ENCODE measurements around the gene HS6ST2. TPM values are rescaled to one million over a fixed set of nuclear protein-coding genes. Genes with fewer than 3 reads are reported as not detected.

HS6ST2 gene
- polyA plus RNA-seq, 4 donors = 25.5 to 28.7 (median 27.6) TPM

- DNase-seq (ENCODE audit: low read depth in 4 of 4, low spot score in 3 of 4) = no peak
These were observed 209.5 kb downstream of the HS6ST2 start for GRCh38 chrX:132748909-132749308.

DNA sequence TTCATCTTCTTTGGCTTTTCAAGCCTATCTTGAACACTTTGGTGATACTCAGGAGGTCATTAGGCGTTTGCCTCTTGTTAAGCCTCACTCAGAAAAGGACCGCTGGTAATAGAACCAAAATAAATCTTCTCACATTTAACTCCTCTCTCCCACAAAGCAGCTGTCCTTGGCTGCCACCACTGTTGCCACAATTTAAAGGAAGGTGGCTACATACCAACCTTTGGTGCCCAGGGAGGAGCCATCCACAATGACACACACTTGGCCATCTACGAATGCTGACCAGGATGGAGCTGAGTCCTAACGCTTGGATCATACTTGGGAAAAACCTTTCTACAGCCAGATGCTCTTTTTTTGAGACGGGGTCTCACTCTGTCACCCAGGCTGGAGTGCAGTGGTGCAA, 210.2 kb downstream of the HS6ST2 start:
- DNase-seq (ENCODE audit: low read depth in 4 of 4, low spot score in 3 of 4) = no peak

- no peak for DNase-seq (ENCODE audit: low read depth in 4 of 4, low spot score in 3 of 4)
These were observed 212.8 kb downstream of the HS6ST2 start for GRCh38 chrX:132745593-132745992.

- DNase-seq (ENCODE audit: low read depth in 4 of 4, low spot score in 3 of 4) = no peak
These were observed 214.0 kb downstream of the HS6ST2 start for GRCh38 chrX:132744470-132744869.

DNA sequence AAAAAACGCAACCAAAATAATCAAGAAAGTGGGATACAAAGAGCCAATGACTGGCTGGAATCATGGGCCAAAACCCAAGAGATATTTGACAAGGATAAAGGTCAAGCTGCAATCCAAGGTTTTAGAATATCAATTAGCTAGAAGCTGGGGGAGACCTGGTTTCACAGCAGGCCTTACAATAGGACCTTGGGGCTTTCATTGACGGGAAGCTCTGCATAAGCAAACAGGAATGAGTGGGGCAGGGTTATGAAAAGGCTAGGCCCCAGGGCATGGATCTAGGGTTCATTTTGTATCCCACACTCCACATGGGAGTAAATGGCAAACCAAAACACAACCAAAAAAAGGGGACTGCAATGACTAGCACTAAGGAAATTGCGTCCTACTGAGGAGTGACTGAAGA, 215.3 kb downstream of the HS6ST2 start:
- no peak for DNase-seq (ENCODE audit: low read depth in 4 of 4, low spot score in 3 of 4)

- no peak for DNase-seq (ENCODE audit: low read depth in 4 of 4, low spot score in 3 of 4)
These were observed 216.2 kb downstream of the HS6ST2 start for GRCh38 chrX:132742246-132742645.

GRCh38 chrX:132741689-132742088, 216.7 kb downstream of the HS6ST2 start:
- no peak for DNase-seq (ENCODE audit: low read depth in 4 of 4, low spot score in 3 of 4)

- no peak for DNase-seq (ENCODE audit: low read depth in 4 of 4, low spot score in 3 of 4)
These were observed 217.9 kb downstream of the HS6ST2 start for GRCh38 chrX:132740316-132741123.

DNA sequence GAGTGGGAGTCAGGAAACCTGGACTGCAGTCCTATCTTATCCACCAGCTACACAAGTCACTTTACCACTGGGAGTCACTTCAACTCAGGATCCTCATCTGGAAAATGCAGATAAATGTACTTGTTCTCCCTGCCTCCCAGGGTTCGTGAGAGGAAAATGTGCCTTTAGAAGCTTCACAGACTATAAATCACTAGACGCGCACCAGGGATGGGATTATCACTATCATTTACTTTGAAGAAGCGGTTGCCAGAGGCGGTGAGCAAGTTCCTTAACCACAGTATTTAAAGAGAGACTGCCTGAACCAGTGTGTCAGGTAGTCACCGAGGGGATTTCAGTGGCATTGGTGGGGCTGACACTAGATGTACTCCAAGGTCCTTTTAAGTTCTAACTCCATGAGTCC, 219.5 kb downstream of the HS6ST2 start:
- DNase-seq (ENCODE audit: low read depth in 4 of 4, low spot score in 3 of 4) = no peak

DNA sequence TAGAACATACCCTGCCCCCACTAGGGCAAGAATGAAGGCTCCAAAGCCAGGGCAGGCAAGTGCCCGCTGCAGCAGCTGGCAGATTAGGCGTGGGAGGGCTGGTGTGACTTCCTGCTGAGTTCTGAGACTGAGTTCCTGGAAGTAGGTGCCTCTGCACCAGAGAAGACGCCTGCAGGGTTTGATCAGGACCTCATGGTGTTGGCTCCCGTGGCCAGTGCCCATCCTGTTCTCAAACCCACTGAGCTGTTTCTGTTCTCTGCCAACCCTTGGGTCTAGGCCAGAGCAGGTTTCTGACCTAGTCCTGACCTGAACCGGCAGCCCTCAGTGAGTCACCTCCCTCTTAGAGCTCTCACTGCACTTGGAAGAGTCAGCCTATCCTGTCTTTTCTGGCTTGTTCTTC, 220.7 kb downstream of the HS6ST2 start:
- DNase-seq (ENCODE audit: low read depth in 4 of 4, low spot score in 3 of 4) = no peak

- DNase-seq (ENCODE audit: low read depth in 4 of 4, low spot score in 3 of 4) = no peak
These were observed 226.2 kb downstream of the HS6ST2 start for GRCh38 chrX:132732236-132732635.

DNA sequence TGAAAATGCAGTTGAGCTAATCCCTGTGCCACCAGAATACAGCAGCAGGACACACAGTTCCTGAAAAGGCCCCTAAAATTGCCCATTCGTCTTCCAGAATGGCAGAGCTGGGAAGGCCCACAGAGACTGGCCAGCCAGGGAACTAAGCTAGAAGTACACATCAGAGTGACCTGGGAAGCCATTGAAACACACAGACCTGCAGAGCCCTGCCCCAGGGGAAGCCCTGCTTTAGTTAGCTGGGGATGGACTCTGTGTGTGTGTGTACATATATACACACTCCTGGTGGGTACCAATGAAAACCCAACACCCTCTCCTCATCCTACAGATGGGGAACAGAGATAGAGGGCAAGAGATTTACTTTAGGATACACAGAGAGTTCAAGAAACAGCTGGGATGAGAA, 227.7 kb downstream of the HS6ST2 start:
- DNase-seq (ENCODE audit: low read depth in 4 of 4, low spot score in 3 of 4) = no peak

GRCh38 chrX:132730266-132730665, 228.2 kb downstream of the HS6ST2 start:
- no peak for DNase-seq (ENCODE audit: low read depth in 4 of 4, low spot score in 3 of 4)

DNA sequence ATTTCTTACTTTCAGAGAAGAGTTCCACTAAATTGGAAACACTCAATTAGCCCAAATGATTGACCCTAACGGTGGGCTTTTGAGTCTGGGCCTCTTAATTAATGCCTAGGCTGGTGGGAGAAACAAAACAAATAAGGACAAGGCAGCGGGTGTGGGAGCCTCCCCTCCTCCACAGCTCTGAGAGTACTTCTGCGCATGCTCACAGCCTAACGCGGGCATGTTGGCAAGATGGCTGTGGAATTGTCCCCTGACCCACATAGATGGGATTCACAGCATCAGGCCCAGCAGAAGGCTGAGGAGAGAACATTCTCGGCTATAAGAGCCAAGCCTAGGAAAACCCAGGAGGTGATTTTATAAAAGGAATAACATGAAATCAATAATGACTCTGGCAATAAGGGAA, 230.1 kb downstream of the HS6ST2 start:
- DNase-seq (ENCODE audit: low read depth in 4 of 4, low spot score in 3 of 4) = no peak

DNA sequence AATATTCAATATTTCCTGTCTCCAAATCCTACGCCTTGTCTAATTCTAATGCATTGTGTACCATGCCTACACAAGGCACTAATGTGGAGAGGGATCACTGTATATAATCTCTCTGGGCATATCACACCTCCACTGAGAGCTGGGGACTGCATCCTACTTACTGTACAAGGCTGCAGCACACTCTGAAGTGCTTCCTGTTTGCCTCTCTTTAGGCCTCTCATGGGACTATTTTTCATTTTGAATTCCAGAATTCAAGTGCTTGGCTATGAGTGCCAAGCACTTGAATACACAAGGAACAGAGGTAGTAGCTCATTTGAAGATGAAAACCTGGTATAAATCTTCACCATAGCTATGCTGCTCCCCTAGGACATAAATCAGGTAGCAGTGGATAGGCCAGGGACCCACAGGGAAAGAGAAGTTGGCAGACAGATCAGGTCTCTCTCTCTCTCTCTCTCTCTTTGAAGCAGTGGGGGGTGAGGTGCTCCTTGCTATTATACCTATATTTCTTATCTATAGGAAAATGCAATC, 239.9 kb downstream of the HS6ST2 start:
- DNase-seq (ENCODE audit: low read depth in 4 of 4, low spot score in 3 of 4) = no peak

DNA sequence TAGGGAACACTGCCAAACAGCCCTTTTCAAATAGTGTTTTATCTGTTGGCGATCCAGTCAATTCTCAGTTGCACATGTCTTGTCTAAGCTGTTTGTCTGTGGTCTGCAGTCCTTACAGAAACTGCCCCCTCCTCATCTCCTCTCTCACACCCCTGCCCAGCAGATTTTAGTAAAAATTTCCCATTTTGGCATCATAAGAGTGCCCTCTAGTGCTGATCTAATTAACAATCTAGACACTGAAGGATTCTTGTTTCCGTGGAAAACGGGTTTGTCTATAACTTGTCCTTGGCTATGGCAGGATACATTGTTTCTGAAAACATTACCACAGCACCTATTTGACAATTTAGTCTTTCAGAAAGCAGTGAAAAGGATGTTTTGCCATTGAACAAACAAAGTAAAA, 242.4 kb downstream of the HS6ST2 start:
- no peak for DNase-seq (ENCODE audit: low read depth in 4 of 4, low spot score in 3 of 4)

- no peak for DNase-seq (ENCODE audit: low read depth in 4 of 4, low spot score in 3 of 4)
These were observed 243.5 kb downstream of the HS6ST2 start for GRCh38 chrX:132714913-132715312.

DNA sequence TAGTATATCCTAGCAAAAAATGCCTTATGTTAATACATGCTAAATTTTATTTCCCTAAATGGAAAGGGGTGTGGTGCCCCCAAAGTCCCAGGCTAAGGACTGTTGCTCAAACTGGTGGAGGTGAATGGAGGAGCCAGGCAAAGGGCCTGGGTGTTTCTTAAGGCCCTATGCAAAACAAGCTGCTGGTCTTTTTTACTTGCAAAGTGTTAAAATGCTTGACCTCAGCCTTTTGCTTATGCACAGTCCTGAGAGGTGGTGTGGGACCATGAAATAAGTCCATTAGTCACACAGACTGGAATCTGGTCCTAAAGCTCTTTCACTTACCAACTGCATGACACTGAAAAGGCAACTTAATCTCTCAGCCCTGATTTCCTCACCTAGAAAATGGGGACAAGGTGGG, 246.1 kb downstream of the HS6ST2 start:
- DNase-seq (ENCODE audit: low read depth in 4 of 4, low spot score in 3 of 4) = no peak

- DNase-seq (ENCODE audit: low read depth in 4 of 4, low spot score in 3 of 4) = no peak
These were observed 247.7 kb downstream of the HS6ST2 start for GRCh38 chrX:132710656-132711155.

GRCh38 chrX:132708529-132708928, 249.9 kb downstream of the HS6ST2 start:
- no peak for DNase-seq (ENCODE audit: low read depth in 4 of 4, low spot score in 3 of 4)

DNA sequence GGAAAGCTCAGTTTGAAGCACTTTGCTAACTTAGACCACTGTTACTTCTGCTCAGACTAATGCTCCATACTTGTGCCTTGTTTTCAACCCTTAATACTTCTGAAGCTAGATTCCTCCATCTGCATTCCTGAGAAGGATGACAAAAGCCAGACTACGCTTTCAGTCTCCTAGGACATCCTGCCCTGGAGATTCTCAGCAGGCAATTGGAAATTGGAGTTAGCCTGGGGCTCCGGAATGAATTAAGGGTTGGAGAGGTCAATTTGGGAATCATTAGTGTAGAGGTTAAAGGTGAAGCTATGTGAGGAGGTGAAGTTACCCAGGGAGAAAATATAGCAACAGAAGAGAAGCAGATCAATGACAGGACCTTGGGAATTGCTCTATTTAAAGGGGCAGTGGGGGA, 253.7 kb downstream of the HS6ST2 start:
- DNase-seq (ENCODE audit: low read depth in 4 of 4, low spot score in 3 of 4) = no peak

- DNase-seq (ENCODE audit: low read depth in 4 of 4, low spot score in 3 of 4) = no peak
These were observed 264.0 kb downstream of the HS6ST2 start for GRCh38 chrX:132694382-132694781.

Data from right renal pelvis (tissue), 4 donors.